IMR-90 (cell line): ENCODE results near the gene ELMO1. TPM values are rescaled to one million over a fixed set of nuclear protein-coding genes. Genes with fewer than 3 reads are reported as not detected.

ENCODE experiments used
- ATAC-seq: fragments of 200-7000 bp; cut with Tn5 transposase; 2 replicates; pipeline ENCODE4 v1.9.1; 2020; ENCODE audit warnings: low read depth, mild to moderate bottlenecking, moderate library complexity
- BruUV-seq: library from RNA; stranded (reverse); fragments of 400-500 nt; replicated peaks from 2 replicates; lab custom pipeline; 2021; lab: Mats Ljungman, UMichigan
- CTCF ChIA-PET: fragments of 300-600 bp; formaldehyde crosslinking; extraction: SDS; loops from one replicate; lab custom pipeline; 2021; ENCODE audit warnings: antibody characterized with exemption; lab: Yijun Ruan, JAX
- POLR2A ChIA-PET: fragments of 300-600 bp; sonication (Branson Sonifier 250); formaldehyde crosslinking; loops from one replicate; lab custom pipeline; 2022; ENCODE audit warnings: antibody characterized with exemption; ENCODE audit not compliant: unreplicated experiment; lab: Charles Lee
- DNase-seq: peaks from one replicate; pipeline ENCODE4 v3.0.0; 2013
- H2AFZ ChIP-seq: replicated peaks from 2 replicates; pipeline ENCODE3; 2013; ENCODE audit warnings: low read length, mild to moderate bottlenecking; ENCODE audit not compliant: poor library complexity
- H2AK5ac ChIP-seq: 2 replicates; pipeline ENCODE4 v1.6.1; 2013; ENCODE audit warnings: low read depth, low read length, inconsistent platforms
- H2AK9ac ChIP-seq: replicated peaks from 2 replicates; pipeline ENCODE3; 2013; ENCODE audit warnings: mild to moderate bottlenecking, low read depth, low read length, moderate library complexity; ENCODE audit not compliant: poor library complexity
- H2BK120ac ChIP-seq: 2 replicates; pipeline ENCODE4 v1.6.1; 2013; ENCODE audit warnings: low read depth, low read length, inconsistent platforms
- H2BK15ac ChIP-seq: 3 replicates; pipeline ENCODE4 v1.6.1; 2013; ENCODE audit warnings: low read depth, low read length, inconsistent platforms
- H2BK20ac ChIP-seq: 2 replicates; pipeline ENCODE4 v1.6.1; 2013; ENCODE audit warnings: low read depth, mild to moderate bottlenecking, inconsistent platforms, low read length, moderate library complexity
- H2BK5ac ChIP-seq: 2 replicates; pipeline ENCODE4 v1.6.1; 2013; ENCODE audit warnings: mild to moderate bottlenecking, low read depth, low read length, inconsistent platforms; ENCODE audit not compliant: poor library complexity, severe bottlenecking
- H3K14ac ChIP-seq: replicated peaks from 2 replicates; pipeline ENCODE4 v1.6.1; 2013; ENCODE audit warnings: low read depth, low read length, inconsistent platforms
- H3K18ac ChIP-seq: 2 replicates; pipeline ENCODE4 v1.6.1; 2013; ENCODE audit warnings: low read depth, low read length, control low read depth
- H3K23ac ChIP-seq: 2 replicates; pipeline ENCODE4 v1.6.1; 2013; ENCODE audit warnings: low read depth, low read length, inconsistent platforms
- H3K27ac ChIP-seq: 2 replicates; pipeline ENCODE4 v1.5.1; 2013; ENCODE audit warnings: mild to moderate bottlenecking, control low read depth, low read length; ENCODE audit not compliant: insufficient read depth
- H3K27me3 ChIP-seq: 2 replicates; pipeline ENCODE4 v1.6.1; 2013; ENCODE audit warnings: low read length; ENCODE audit not compliant: control insufficient read depth, insufficient read depth
- H3K36me3 ChIP-seq: 2 replicates; pipeline ENCODE4 v1.6.1; 2013; ENCODE audit warnings: low read length, mixed read lengths; ENCODE audit not compliant: control insufficient read depth, insufficient read depth
- H3K4ac ChIP-seq: 2 replicates; pipeline ENCODE4 v1.6.1; 2013; ENCODE audit warnings: low read depth, low read length, inconsistent platforms
- H3K4me1 ChIP-seq: 2 replicates; pipeline ENCODE4 v1.6.1; 2013; ENCODE audit warnings: low read length, mixed read lengths; ENCODE audit not compliant: control insufficient read depth, insufficient read depth
- H3K4me2 ChIP-seq: 2 replicates; pipeline ENCODE4 v1.6.1; 2013; ENCODE audit warnings: low read depth, mild to moderate bottlenecking, control low read depth, low read length, moderate library complexity
- H3K4me3 ChIP-seq: 2 replicates; pipeline ENCODE4 v1.5.1; 2013; ENCODE audit warnings: low read depth, mild to moderate bottlenecking, control low read depth, low read length, moderate library complexity; ENCODE audit not compliant: insufficient read depth
- H3K56ac ChIP-seq: 2 replicates; pipeline ENCODE4 v1.6.1; 2013; ENCODE audit warnings: low read length, inconsistent platforms; ENCODE audit not compliant: insufficient read depth; ENCODE audit errors: extremely low read depth
- H3K79me1 ChIP-seq, 2 experiments: 2 replicates each; pipeline ENCODE4 v1.6.1; 2013; ENCODE audit warnings: low read length in 2 of 2, inconsistent platforms in 1 of 2, low read depth in 1 of 2
- H3K9ac ChIP-seq: 2 replicates; pipeline ENCODE4 v1.6.1; 2013; ENCODE audit warnings: low read depth, low read length, control low read depth
- H3K9me1 ChIP-seq: 2 replicates; pipeline ENCODE4 v1.6.1; 2013; ENCODE audit warnings: low read length, inconsistent platforms; ENCODE audit not compliant: insufficient read depth
- H3K9me3 ChIP-seq: 2 replicates; pipeline ENCODE4 v1.6.1; 2013; ENCODE audit warnings: low read length; ENCODE audit not compliant: control insufficient read depth, insufficient read depth
- H4K20me1 ChIP-seq: 2 replicates; pipeline ENCODE4 v1.6.1; 2013; ENCODE audit warnings: low read length, inconsistent platforms; ENCODE audit not compliant: insufficient read depth
- H4K5ac ChIP-seq: 2 replicates; pipeline ENCODE4 v1.6.1; 2013; ENCODE audit warnings: mild to moderate bottlenecking, low read depth, low read length, control low read depth
- H4K8ac ChIP-seq, 2 experiments: 2 replicates each; pipeline ENCODE4 v1.6.1; 2013; ENCODE audit warnings: low read depth in 2 of 2, low read length in 2 of 2, control low read depth in 1 of 2, inconsistent platforms in 1 of 2
- H4K91ac ChIP-seq: 2 replicates; pipeline ENCODE4 v1.6.1; 2013; ENCODE audit warnings: low read depth, low read length, inconsistent platforms; ENCODE audit not compliant: insufficient read depth
- CEBPB ChIP-seq: IDR thresholded peaks from 2 replicates; pipeline ENCODE4 v1.6.1; 2012; ENCODE audit warnings: low read depth, low read length, improper control_type of control experiment
- FOS ChIP-seq: fragments of 150-350 bp; IDR thresholded peaks from 2 replicates; pipeline ENCODE4 v1.6.1; 2016; ENCODE audit warnings: low read depth, low read length
- RFX5 ChIP-seq: IDR thresholded peaks from 2 replicates; pipeline ENCODE4 v1.8.0; 2012; ENCODE audit warnings: low read depth, mild to moderate bottlenecking, low read length, moderate library complexity
- WGBS, 2 experiments: methylation state at CpG; one replicate each; pipeline versions ENCODE4 v1.1.5 to v1.1.7; 2013; ENCODE audit warnings: missing lambda C conversion rate in 2 of 2; ENCODE audit not compliant: insufficient read length in 1 of 2; ENCODE audit errors: extremely low coverage in 2 of 2; 5-methylcytosine and 5-hydroxymethylcytosine counted together
- dilution Hi-C: fragments of 300-500 bp; cut with HindIII; formaldehyde crosslinking; loops from one replicate; pipeline ENCODE4 v1.14.3; 2018; ENCODE audit warnings: low sequenced_read_pairs; ENCODE audit not compliant: unreplicated experiment
- in situ Hi-C: fragments of 300-500 bp; cut with MboI; formaldehyde crosslinking; loops from 3 replicates; pipeline ENCODE4 v1.14.3; 2019; ENCODE audit warnings: low sequenced_read_pairs, inconsistent platforms, mixed read lengths
- intact Hi-C: fragments of 100-400 bp; cut with micrococcal nuclease; formaldehyde crosslinking; loops from 2 replicates; pipeline ENCODE4 v1.10.0; 2022
- polyA plus RNA-seq, 3 experiments: library from polyadenylated mRNA; depleted of rRNA; stranded (reverse); fragments of >200 nt; gene quantifications; 2 replicates each; pipeline ENCODE4 v1.2.3, GENCODE V29; 2012; ENCODE audit warnings: low replicate concordance in 1 of 3
- total RNA-seq: library from RNA; depleted of rRNA; stranded (reverse); fragments of >200 nt; gene quantifications from 2 replicates; pipeline ENCODE4 v1.2.3, GENCODE V29; 2012
- TF ChIP-seq, protein P1 (sequence below): fragments of 150-350 bp; IDR thresholded peaks from 2 replicates; pipeline ENCODE4 v1.6.1; 2016; ENCODE audit warnings: low read depth, mild to moderate bottlenecking, low read length, moderate library complexity, borderline replicate concordance

Gene ELMO1
- total and polyA plus RNA-seq, 2 of the 4 experiments (the other 2 are of a cell fraction) = 0.03 TPM; not detected in 1

DNA sequence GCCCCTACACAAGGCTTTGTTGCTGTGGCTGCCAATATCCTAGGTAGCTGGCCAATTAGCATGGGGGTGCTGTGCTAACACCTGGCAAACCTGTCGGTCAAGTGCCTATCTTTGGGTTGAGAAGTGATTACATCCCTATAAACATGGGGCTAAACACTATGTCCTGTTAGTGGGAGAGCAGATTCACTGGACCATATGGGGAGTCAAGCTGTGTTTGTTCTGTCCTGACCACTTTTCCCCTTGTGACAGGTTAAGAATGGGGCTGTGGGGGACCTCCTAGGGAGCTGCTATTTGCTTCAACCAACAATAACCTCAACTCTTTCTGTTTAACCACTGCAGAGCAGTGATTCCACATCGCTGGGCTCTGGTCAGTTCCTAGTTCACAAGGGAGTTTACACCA is 572.9 kb downstream of the ELMO1 start:
- Histone ChIP-seq H3K4ac (no peak overlapping the region), H3K4me2 (no peak overlapping the region), H2BK120ac (no peak overlapping the region), H3K27ac (no peak overlapping the region), H2BK5ac (no peak overlapping the region), H4K5ac (no peak overlapping the region), H3K27me3 (no peaks in the 10 kb centered on the region), H3K9ac (no peak overlapping the region), H3K79me1 (no peaks in the 10 kb centered on the region), H2BK15ac (no peak overlapping the region), H4K91ac (no peak overlapping the region), H3K14ac (no peak overlapping the region), H2BK20ac (no peak overlapping the region), H4K8ac (no peak overlapping the region), H3K23ac (no peak overlapping the region), H3K4me1 (no peaks in the 10 kb centered on the region), H2AK5ac (no peak overlapping the region), H2AFZ (no peak overlapping the region), H3K9me1 (no peaks in the 10 kb centered on the region), H2AK9ac (no peak overlapping the region), H3K9me3 (no peaks in the 10 kb centered on the region), H3K4me3 (no peak overlapping the region), H3K56ac (no peak overlapping the region), H4K20me1 (no peaks in the 10 kb centered on the region), H3K18ac (no peak overlapping the region), H3K36me3 (no peaks in the 10 kb centered on the region)
- no peak for TF ChIP-seq FOS
- TF ChIP-seq RFX5 = no peak
- TF ChIP-seq, protein P1, sequence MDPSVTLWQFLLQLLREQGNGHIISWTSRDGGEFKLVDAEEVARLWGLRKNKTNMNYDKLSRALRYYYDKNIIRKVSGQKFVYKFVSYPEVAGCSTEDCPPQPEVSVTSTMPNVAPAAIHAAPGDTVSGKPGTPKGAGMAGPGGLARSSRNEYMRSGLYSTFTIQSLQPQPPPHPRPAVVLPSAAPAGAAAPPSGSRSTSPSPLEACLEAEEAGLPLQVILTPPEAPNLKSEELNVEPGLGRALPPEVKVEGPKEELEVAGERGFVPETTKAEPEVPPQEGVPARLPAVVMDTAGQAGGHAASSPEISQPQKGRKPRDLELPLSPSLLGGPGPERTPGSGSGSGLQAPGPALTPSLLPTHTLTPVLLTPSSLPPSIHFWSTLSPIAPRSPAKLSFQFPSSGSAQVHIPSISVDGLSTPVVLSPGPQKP = no peak
- no peak for TF ChIP-seq CEBPB
- in situ Hi-C loops = no loop called here
- dilution Hi-C loops = no loop called here
- no CpG with 5 or more reads among the region's 2 CpGs for WGBS, 2 experiments
- DNase-seq = no peak
- ATAC-seq = no peak
- BruUV-seq = no TSS peak
- CTCF ChIA-PET = no interaction called here
- POLR2A ChIA-PET = no interaction called here
- intact Hi-C loops = no loop called here
